ENCODE data around the gene CCR3.
"Not testable (repeated sequence)": the region's sequence is repeated elsewhere in the genome, so short reads cannot be mapped to it uniquely, and the experiment has no call there.

Gene CCR3

GRCh38 chr3:46242120-46242519 lies at the start of gene CCR3:
CCR3 (plus strand) TSS chr3:46242460; CDS start chr3:46265159, 22,699 bp downstream.
- DNase-seq: no peak

GRCh38 chr3:46192939-46193338 lies 49.3 kb upstream of the CCR3 start:
- DNase-seq: no peak

GRCh38 chr3:46193436-46193835 lies 48.8 kb upstream of the CCR3 start:
- no peak for DNase-seq

- DNase-seq: no peak
Measured at GRCh38 chr3:46194868-46195553, 47.2 kb upstream of the CCR3 start.

GRCh38 chr3:46196261-46196957 lies 45.9 kb upstream of the CCR3 start:
- no peak for DNase-seq

GRCh38 chr3:46200211-46200610 lies 42.0 kb upstream of the CCR3 start:
- DNase-seq: peak in 2 of 56 donors; percentile 7 to 12

GRCh38 chr3:46200790-46201189 lies 41.5 kb upstream of the CCR3 start:
- DNase-seq: no peak

- no peak for DNase-seq
Measured at GRCh38 chr3:46202535-46202934, 39.7 kb upstream of the CCR3 start.

GRCh38 chr3:46203681-46204080 lies 38.6 kb upstream of the CCR3 start:
- no peak for DNase-seq

- no peak for DNase-seq
Measured at GRCh38 chr3:46205286-46205960, 36.8 kb upstream of the CCR3 start.

GRCh38 chr3:46206282-46207015 lies 35.8 kb upstream of the CCR3 start:
- peak in 1 of 56 donors; percentile 14 for DNase-seq

GRCh38 chr3:46207514-46207913 lies 34.7 kb upstream of the CCR3 start:
- not testable (repeated sequence) for DNase-seq

GRCh38 chr3:46208167-46208704 lies 34.0 kb upstream of the CCR3 start, which contains the start of gene CCR1:
CCR1 (minus strand) TSS chr3:46208313; CDS start chr3:46204313, 4,000 bp downstream.
- peak in 15 of 56 donors; percentile 4 to 50 (median 15) for DNase-seq

GRCh38 chr3:46209053-46209452 lies 33.2 kb upstream of the CCR3 start:
- no peak for DNase-seq

GRCh38 chr3:46209746-46210470 lies 32.4 kb upstream of the CCR3 start:
- no peak for DNase-seq

GRCh38 chr3:46212101-46212500 lies 30.2 kb upstream of the CCR3 start:
- no peak for DNase-seq

GRCh38 chr3:46213201-46213600 lies 29.1 kb upstream of the CCR3 start:
- no peak for DNase-seq

- DNase-seq: no peak
Measured at GRCh38 chr3:46214751-46215352, 27.4 kb upstream of the CCR3 start.

- no peak for DNase-seq
Measured at GRCh38 chr3:46215810-46216414, 26.3 kb upstream of the CCR3 start.
